Gastrocnemius medialis (tissue), 4 donors: ENCODE results near the gene CAMKK2.

Source experiments
- POLR2A ChIP-seq, 2 donors: fragments of 450-650 bp; IDR thresholded peaks; one replicate each; pipeline ENCODE4 v1.6.1; 2017; ENCODE audit warnings: antibody characterized with exemption in 2 of 2, mild to moderate bottlenecking in 2 of 2, moderate library complexity in 2 of 2
- TF ChIP-seq, protein P1 (sequence below), 5 experiments: fragments of 450-650 bp in 3 of 5; fragments of 200-600 bp in 2 of 5; sonication (generic) in 2 of 5; IDR thresholded peaks in 4 of 5; conservative IDR thresholded peaks in 1 of 5; 1 replicate in 4 of 5; 2 replicates in 1 of 5; pipeline ENCODE4 v1.5.1; 2016 to 2019; ENCODE audit warnings: antibody characterized with exemption in 5 of 5, mild to moderate bottlenecking in 3 of 5, moderate library complexity in 3 of 5

DNA sequence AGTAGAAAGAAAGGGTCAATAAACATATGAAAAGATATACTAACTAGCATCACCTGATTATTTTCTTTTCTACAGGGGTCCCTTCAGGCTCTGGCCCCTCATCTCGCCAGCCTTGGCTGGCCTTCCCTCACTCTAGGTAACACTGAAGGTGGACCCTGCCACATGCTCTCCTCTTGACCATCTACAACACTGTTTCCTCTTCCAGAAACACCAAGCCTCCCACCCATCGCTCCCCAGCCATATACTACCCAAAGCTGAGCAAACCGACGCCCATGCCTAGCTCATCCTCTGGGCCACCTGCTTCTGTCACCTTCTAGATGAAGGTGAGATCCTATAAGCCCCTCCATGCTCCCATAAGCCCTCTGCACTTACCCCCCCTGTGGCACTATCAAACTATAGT is 40.9 kb upstream of the CAMKK2 start:
- TF ChIP-seq, protein P1, sequence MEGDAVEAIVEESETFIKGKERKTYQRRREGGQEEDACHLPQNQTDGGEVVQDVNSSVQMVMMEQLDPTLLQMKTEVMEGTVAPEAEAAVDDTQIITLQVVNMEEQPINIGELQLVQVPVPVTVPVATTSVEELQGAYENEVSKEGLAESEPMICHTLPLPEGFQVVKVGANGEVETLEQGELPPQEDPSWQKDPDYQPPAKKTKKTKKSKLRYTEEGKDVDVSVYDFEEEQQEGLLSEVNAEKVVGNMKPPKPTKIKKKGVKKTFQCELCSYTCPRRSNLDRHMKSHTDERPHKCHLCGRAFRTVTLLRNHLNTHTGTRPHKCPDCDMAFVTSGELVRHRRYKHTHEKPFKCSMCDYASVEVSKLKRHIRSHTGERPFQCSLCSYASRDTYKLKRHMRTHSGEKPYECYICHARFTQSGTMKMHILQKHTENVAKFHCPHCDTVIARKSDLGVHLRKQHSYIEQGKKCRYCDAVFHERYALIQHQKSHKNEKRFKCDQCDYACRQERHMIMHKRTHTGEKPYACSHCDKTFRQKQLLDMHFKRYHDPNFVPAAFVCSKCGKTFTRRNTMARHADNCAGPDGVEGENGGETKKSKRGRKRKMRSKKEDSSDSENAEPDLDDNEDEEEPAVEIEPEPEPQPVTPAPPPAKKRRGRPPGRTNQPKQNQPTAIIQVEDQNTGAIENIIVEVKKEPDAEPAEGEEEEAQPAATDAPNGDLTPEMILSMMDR (IDR thresholded peaks at IDR 0.05 in 4 of 5, conservative IDR thresholded peaks at IDR 0.05 in 1 of 5): no peak
- TF ChIP-seq POLR2A (IDR thresholded peaks at IDR 0.05): no peak
